Measurements from ENCODE around the gene FAM174B.

FAM174B gene

GRCh38 chr15:92672102-92672501, 16.5 kb upstream of the FAM174B start:
- Histone ChIP-seq H3K79me2 (ENCODE audit: low read length) (no peaks in the 10 kb centered on the region), H3K9me2 (replicated peaks; ENCODE audit: insufficient read depth, low read length) (no peaks in the 10 kb centered on the region), H3K4me3 (ENCODE audit: low read length) (no peak overlapping the region), H3K9ac (ENCODE audit: low read length) (no peak overlapping the region), H3K4me2 (ENCODE audit: low read depth, low read length) (no peak overlapping the region), H3K9me3 (replicated peaks; ENCODE audit: insufficient read depth, low read length) (no peaks in the 10 kb centered on the region), H2AFZ (ENCODE audit: low read length) (no peak overlapping the region), H3K27ac (ENCODE audit: low read length) (no peak overlapping the region), H3K36me3 (replicated peaks; ENCODE audit: insufficient read depth, low read length) (no peaks in the 10 kb centered on the region), H3K27me3 (replicated peaks; ENCODE audit: insufficient read depth, low read length) (no peaks in the 10 kb centered on the region), H3K4me1 (ENCODE audit: low read length) (no peaks in the 10 kb centered on the region; the same call in 1 of the 2 replicates), H3F3A (ENCODE audit: insufficient read depth, low read length) (no peaks in the 10 kb centered on the region), H4K20me1 (ENCODE audit: insufficient read depth, low read length) (no peaks in the 10 kb centered on the region)
- DNase-seq = no peak
- TF ChIP-seq EZH2phosphoT487 (IDR thresholded peaks at IDR 0.05; ENCODE audit: low read length) (no peak), EZH2 (optimal IDR thresholded peaks at IDR 0.05; ENCODE audit: low read depth, low read length) (no peak)
- TF ChIP-seq, protein P1, sequence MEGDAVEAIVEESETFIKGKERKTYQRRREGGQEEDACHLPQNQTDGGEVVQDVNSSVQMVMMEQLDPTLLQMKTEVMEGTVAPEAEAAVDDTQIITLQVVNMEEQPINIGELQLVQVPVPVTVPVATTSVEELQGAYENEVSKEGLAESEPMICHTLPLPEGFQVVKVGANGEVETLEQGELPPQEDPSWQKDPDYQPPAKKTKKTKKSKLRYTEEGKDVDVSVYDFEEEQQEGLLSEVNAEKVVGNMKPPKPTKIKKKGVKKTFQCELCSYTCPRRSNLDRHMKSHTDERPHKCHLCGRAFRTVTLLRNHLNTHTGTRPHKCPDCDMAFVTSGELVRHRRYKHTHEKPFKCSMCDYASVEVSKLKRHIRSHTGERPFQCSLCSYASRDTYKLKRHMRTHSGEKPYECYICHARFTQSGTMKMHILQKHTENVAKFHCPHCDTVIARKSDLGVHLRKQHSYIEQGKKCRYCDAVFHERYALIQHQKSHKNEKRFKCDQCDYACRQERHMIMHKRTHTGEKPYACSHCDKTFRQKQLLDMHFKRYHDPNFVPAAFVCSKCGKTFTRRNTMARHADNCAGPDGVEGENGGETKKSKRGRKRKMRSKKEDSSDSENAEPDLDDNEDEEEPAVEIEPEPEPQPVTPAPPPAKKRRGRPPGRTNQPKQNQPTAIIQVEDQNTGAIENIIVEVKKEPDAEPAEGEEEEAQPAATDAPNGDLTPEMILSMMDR (IDR thresholded peaks at IDR 0.05; ENCODE audit: low read length) = no peak

DNA sequence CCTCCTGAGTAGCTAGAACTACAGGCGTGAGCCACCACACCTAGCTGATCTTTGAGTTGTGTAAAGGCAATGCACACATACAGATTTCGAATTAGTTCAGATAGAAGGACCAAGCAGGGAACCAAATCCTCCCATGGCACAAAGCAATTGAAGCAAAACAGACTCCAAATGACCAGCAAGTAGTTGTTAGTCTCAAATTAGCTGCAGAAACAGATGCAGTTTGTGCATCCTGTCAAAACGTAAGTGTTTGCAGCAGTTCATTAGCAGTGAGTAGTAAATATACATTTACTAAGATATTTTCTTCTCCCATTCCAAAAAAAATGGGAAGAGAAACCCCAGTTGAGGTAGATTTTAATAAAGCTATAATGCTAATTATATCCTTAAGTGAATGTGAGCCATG, 15.8 kb upstream of the FAM174B start:
- Histone ChIP-seq H3K9me2 (replicated peaks; ENCODE audit: insufficient read depth, low read length) (no peaks in the 10 kb centered on the region), H4K20me1 (ENCODE audit: insufficient read depth, low read length) (no peaks in the 10 kb centered on the region), H3K36me3 (replicated peaks; ENCODE audit: insufficient read depth, low read length) (no peaks in the 10 kb centered on the region), H3K4me1 (ENCODE audit: low read length) (peaks cover under 1% of the 10 kb centered on the region; the same call in 1 of the 2 replicates), H3K4me2 (ENCODE audit: low read depth, low read length) (no peak overlapping the region), H3K79me2 (ENCODE audit: low read length) (no peaks in the 10 kb centered on the region), H3K27ac (ENCODE audit: low read length) (no peak overlapping the region), H3K9ac (ENCODE audit: low read length) (no peak overlapping the region), H3K27me3 (replicated peaks; ENCODE audit: insufficient read depth, low read length) (no peaks in the 10 kb centered on the region), H3F3A (ENCODE audit: insufficient read depth, low read length) (no peaks in the 10 kb centered on the region), H3K4me3 (ENCODE audit: low read length) (no peak overlapping the region), H2AFZ (ENCODE audit: low read length) (no peak overlapping the region), H3K9me3 (replicated peaks; ENCODE audit: insufficient read depth, low read length) (no peaks in the 10 kb centered on the region)
- no peak for DNase-seq
- TF ChIP-seq, protein P1 (IDR thresholded peaks at IDR 0.05; ENCODE audit: low read length) = no peak
- no peak for TF ChIP-seq EZH2 (optimal IDR thresholded peaks at IDR 0.05; ENCODE audit: low read depth, low read length)
- TF ChIP-seq EZH2phosphoT487 (IDR thresholded peaks at IDR 0.05; ENCODE audit: low read length) = no peak

- Histone ChIP-seq H3K9me3 (replicated peaks; ENCODE audit: insufficient read depth, low read length) (no peaks in the 10 kb centered on the region), H2AFZ (ENCODE audit: low read length) (no peak overlapping the region), H3K9me2 (replicated peaks; ENCODE audit: insufficient read depth, low read length) (no peaks in the 10 kb centered on the region), H3K27ac (ENCODE audit: low read length) (no peak overlapping the region), H3F3A (ENCODE audit: insufficient read depth, low read length) (peaks cover under 1% of the 10 kb centered on the region; the same call in 1 of the 2 replicates), H3K4me1 (ENCODE audit: low read length) (peaks cover 9% of the 10 kb centered on the region), H3K4me3 (ENCODE audit: low read length) (no peak overlapping the region), H3K36me3 (replicated peaks; ENCODE audit: insufficient read depth, low read length) (no peaks in the 10 kb centered on the region), H3K27me3 (replicated peaks; ENCODE audit: insufficient read depth, low read length) (no peaks in the 10 kb centered on the region), H3K4me2 (ENCODE audit: low read depth, low read length) (no peak overlapping the region), H3K9ac (ENCODE audit: low read length) (no peak overlapping the region), H4K20me1 (ENCODE audit: insufficient read depth, low read length) (no peaks in the 10 kb centered on the region), H3K79me2 (ENCODE audit: low read length) (no peaks in the 10 kb centered on the region)
- no peak for DNase-seq
- TF ChIP-seq, protein P1 (IDR thresholded peaks at IDR 0.05; ENCODE audit: low read length) = no peak
- TF ChIP-seq EZH2 (optimal IDR thresholded peaks at IDR 0.05; ENCODE audit: low read depth, low read length) (no peak), EZH2phosphoT487 (IDR thresholded peaks at IDR 0.05; ENCODE audit: low read length) (no peak)
Measured at GRCh38 chr15:92670621-92671020, 15.0 kb upstream of the FAM174B start.

Data from MM.1S (cell line).